NCI-H1694 (cell line): Measurements from ENCODE around the gene TBXA2R.
"Not testable (repeated sequence)": the region's sequence is repeated elsewhere in the genome, so short reads cannot be mapped to it uniquely, and the experiment has no call there.

Source experiments
- DNase-seq: peaks from one replicate; lab custom pipeline; 2025; lab: John Stamatoyannopoulos, UW

TBXA2R gene

GRCh38 chr19:3606690-3607289 lies at the start of gene TBXA2R:
Gene TBXA2R, minus strand, starts transcription at chr19:3606875. Its CDS starts 6,241 bp downstream, at chr19:3600634.
- DNase-seq = no peak

- DNase-seq = no peak
These were observed 49.5 kb upstream of the TBXA2R start for GRCh38 chr19:3656073-3656746.

DNA sequence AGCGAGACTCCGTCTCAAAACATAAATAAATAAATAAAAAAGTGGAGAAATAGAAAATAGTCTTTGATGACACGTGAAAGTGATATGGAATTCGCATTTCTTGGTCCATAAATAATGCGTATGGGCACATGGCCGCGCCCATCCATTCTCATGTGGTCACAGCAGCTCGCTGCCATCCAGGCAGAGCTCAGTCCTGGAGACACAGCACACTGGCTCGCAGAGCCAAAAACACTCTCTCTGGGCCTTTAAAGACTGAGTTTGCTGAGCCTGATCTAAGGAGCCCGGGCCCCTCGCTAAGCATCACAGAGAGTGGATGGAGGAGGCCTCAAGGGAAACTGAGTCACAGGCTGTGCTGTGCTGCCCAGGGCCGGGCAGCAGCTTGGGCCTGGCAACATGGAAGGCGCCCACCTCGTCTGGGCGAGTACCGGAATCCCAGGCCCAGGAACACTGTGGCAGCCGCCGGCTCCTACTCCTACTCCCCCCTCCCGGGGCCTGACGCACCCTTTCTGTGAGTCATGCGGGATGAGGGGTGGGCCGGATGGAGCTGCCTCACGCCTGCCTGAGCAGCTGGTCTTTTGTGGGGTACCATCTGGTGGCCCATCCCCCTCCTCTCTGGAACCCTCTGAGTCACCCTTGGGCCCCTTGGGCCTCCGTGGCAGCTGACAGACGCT lies 48.9 kb upstream of the TBXA2R start:
- DNase-seq = peak; percentile 79

DNA sequence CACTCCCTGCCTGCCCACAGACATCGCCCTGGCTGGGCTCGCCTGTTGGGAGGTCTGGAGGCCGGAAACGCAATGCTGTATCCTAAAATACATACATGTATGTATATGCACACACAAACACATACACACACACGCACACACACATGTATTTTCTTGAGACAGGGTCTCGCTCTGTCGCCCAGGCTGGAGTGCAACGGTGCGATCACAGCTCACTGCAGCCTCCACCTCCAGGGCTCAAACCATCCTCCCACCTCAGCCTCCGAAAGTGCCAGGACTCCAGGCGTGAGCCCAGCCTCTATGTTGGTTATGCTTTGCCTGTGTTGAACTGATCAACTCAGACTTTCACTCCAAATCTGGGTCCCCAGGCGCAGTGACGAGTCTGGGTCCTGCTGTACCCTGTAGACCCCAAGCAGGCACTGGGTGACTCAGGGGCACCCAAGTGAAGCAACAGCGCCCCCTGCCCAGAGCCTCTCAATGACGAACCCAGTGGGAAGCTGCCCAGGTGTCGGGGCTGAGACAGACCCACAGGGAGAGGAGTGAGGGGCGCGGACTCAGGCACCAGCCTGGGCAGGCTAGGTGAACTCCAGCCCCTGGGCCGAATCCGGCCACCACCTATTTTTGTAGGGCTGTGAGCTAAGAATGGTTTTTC lies 47.3 kb upstream of the TBXA2R start:
- no peak for DNase-seq

- no peak for DNase-seq
These were observed 46.6 kb upstream of the TBXA2R start for GRCh38 chr19:3653081-3653795.

DNA sequence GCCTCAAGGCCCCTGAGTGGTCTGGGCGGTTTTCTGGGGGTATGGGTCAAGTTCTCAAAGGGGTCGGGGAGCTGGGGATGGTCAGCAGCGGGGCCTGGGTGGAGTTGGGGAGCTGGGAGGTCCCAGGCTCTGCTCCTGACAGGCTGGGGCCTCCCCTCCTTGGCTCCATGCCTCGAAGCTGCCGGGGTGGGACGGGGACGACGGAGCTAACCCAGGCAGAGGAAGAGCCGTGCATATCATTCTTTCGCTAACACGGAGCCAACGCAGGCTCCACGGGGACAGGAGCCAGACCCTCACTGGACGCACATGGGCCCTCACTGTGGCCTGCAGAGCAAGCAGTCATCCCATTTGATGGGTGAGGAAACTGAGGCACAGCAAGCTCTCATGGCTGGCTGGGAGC lies 45.7 kb upstream of the TBXA2R start:
- DNase-seq = no peak

DNA sequence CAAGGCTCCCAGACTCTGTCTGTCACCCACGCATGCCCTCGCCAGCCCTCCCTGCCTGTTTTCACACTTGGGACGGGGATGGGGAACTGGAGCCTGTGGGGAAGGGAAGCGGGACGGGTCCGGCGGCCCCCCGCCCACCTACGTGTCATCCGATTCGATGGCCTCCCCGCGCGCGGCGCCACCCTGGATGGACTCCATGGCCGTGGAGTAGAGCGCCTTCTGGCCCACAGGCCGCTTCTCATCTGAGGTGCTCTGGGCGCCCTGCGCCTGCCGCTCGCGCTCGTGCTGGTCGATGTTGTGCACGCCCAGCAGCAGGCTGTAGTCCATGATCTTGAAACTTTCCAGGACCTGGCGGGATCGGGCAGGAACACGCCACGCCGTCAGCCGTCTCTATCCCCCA lies 45.0 kb upstream of the TBXA2R start:
- no peak for DNase-seq

GRCh38 chr19:3649888-3650287 lies 43.2 kb upstream of the TBXA2R start:
- no peak for DNase-seq

GRCh38 chr19:3648037-3648905 lies 41.6 kb upstream of the TBXA2R start:
- DNase-seq = no peak

- DNase-seq = not testable (repeated sequence)
These were observed 40.4 kb upstream of the TBXA2R start for GRCh38 chr19:3647102-3647501.

DNA sequence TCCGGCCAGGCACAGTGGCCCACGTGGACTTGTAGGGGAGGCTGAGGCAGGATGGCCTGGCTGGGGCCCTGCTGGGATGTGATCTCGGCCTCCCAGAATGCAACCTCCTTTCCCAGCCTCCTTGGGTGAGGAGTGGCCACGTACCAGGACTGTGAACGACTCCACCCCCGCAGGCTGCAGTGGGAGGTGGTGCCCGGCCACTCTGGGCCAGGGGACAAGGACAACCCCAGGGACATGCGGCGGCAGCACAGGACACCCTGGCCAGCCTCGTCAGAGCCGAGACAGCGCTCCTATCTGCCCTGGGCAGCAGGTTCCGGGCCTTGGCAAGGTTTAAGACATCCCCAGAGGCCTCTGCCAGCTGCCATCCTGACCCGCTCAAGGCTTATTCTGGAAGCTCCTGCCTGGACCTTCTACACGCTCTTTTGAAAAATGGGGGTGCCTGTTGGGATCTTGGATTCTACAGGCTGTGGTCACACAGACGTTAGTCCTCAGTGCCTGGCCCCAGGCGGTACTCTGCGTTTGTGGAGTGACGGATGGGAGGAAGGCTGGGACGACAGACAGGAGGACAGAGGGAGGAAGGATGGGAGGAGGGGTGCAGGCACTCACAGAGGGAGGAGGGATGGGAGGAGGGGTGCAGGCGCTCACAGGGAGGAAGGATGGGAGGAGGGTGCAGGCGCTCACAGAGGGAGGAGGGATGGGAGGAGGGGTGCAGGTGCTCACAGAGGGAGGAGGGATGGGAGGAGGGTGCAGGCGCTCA lies 39.8 kb upstream of the TBXA2R start:
- DNase-seq = no peak

DNA sequence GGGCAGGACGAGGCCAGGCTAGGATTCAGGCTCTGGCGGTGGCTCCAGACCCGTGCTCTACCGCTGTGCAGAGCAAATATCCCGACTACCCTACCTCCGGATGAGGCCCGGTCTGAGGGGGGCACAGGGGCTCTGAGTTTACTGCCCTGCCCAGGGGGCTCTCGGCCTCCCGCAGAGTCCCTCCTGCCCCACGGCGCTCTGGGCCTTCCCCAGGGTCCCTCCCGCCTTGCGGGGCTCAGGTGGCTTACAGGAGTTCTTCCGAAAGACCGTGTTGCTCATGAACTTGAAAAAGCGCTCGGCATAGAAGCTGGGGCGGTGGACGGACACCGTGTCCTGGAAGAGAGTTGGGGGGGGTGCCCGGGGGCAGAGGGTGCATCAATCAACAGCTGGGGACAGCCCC lies 39.1 kb upstream of the TBXA2R start:
- no peak for DNase-seq

DNA sequence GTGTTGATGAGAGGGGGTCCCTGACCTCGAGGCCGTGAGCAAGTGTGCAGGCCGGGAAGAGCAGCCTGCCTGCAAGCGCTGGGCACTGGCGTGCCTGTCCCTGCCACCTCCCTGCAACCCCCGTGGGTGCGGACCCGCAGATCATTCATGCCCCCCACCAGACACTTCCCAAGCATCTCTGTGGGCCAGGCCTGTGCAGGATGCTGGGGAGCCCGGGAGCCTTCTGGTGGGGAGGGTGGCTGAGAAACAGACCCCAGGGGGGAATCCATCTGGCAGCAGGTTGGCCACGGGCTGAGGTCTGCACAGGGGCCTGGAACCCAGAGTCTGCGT lies 38.4 kb upstream of the TBXA2R start:
- DNase-seq = no peak

DNA sequence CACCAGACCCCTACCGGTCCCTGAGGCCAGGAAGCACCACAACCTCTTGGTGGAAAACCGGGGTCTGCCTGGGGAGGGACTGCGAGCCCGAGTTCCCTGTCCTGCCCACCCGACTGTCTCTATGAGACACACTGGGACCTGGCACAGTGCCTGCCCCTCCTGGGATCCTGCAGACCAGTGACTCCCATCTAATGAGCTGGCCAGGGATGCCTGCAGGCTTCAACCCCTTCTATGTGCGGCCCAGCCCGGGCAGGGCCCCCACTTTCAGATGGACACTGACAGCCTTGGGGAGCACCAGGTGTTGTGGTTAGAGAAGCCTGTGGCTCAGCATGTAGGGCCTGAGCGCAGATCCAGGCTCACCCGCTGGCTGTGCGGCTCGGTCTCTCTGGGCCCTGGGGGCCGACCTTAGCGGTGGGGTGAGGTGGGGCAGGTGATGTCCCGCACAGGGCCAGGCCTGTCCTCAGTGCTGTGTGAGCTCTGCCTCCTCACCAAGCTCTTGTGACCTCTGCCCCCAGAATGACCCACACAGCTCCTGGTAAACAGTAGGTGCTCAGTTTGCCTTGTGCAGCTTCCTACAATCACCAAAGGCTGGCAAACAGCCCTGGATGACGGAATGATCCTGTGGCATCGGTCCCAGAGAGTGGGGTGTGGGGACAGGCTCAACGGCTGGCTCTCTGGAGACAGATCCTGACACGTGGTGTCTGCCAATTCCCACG lies 37.8 kb upstream of the TBXA2R start:
- DNase-seq = peak; percentile 61

- DNase-seq = no peak
These were observed 37.1 kb upstream of the TBXA2R start for GRCh38 chr19:3643674-3644313.

- no peak for DNase-seq
These were observed 36.5 kb upstream of the TBXA2R start for GRCh38 chr19:3642987-3643673.

- no peak for DNase-seq
These were observed 35.6 kb upstream of the TBXA2R start for GRCh38 chr19:3642296-3642695.

- no peak for DNase-seq
These were observed 35.0 kb upstream of the TBXA2R start for GRCh38 chr19:3641515-3642269.
